Stomach (tissue), 9 donors: ENCODE results near the gene PARD3. TPM values are rescaled to one million over a fixed set of nuclear protein-coding genes. Genes with fewer than 3 reads are reported as not detected.

Source experiments
- DNase-seq, 2 donors: peaks; one replicate each; pipeline versions ENCODE4 v3.0.0 to v3.0.0-alpha.2; 2013 to 2019
- H3K27ac ChIP-seq, 5 donors: fragments of 200-600 bp in 4 of 5; sonication (generic) in 4 of 5; one replicate each; pipeline ENCODE4 v1.5.1; 2013 to 2019; ENCODE audit warnings: mild to moderate bottlenecking in 1 of 5, moderate library complexity in 1 of 5
- H3K27me3 ChIP-seq, 3 donors: fragments of 200-600 bp; sonication (generic); one replicate each; pipeline ENCODE4 v1.5.1; 2017 to 2019; ENCODE audit warnings: mixed run types in 1 of 3
- H3K36me3 ChIP-seq, 4 donors: fragments of 200-600 bp; sonication (generic); 1 replicate in 3 of 4; 2 replicates in 1 of 4; pipeline ENCODE4 v1.5.1; 2016 to 2019
- H3K4me1 ChIP-seq, 4 donors: fragments of 200-600 bp; sonication (generic); one replicate each; pipeline ENCODE4 v1.5.1; 2016 to 2019
- H3K4me3 ChIP-seq, 4 donors: fragments of 200-600 bp; sonication (generic) in 3 of 4; one replicate each; pipeline ENCODE4 v1.5.1; 2016 to 2019; ENCODE audit warnings: mild to moderate bottlenecking in 1 of 4
- H3K9me3 ChIP-seq, 4 donors: fragments of 200-600 bp; sonication (generic); one replicate each; pipeline ENCODE4 v1.5.1; 2016 to 2019
- CTCF ChIP-seq, 7 experiments: fragments of 450-650 bp in 4 of 7; fragments of 200-600 bp in 3 of 7; sonication (generic) in 3 of 7; IDR thresholded peaks; one replicate each; pipeline ENCODE4 v1.5.1; 2016 to 2019; ENCODE audit warnings: antibody characterized with exemption in 7 of 7, control low read depth in 2 of 7, mild to moderate bottlenecking in 1 of 7
- EP300 ChIP-seq: sonication (generic); formaldehyde crosslinking; IDR thresholded peaks from one replicate; pipeline ENCODE4 v1.6.1; 2017; ENCODE audit warnings: antibody characterized with exemption
- POLR2A ChIP-seq, 4 donors: fragments of 450-650 bp; IDR thresholded peaks; one replicate each; pipeline ENCODE4 v1.6.1; 2016; ENCODE audit warnings: antibody characterized with exemption in 4 of 4, control low read depth in 2 of 4, mild to moderate bottlenecking in 1 of 4, moderate library complexity in 1 of 4
- POLR2AphosphoS5 ChIP-seq, 3 donors: sonication (generic); formaldehyde crosslinking; IDR thresholded peaks; one replicate each; pipeline ENCODE4 v1.6.1; 2016; ENCODE audit warnings: antibody characterized with exemption in 3 of 3
- WGBS, 5 donors: extraction: QIAGEN DNeasy Blood & Tissue Kit in 3 of 5; methylation state at CpG; one replicate each; pipeline versions ENCODE4 v1.1.5 to v1.1.7; 2013 to 2018; 5-methylcytosine and 5-hydroxymethylcytosine counted together
- intact Hi-C: fragments of 100-400 bp; cut with DNase I; formaldehyde crosslinking; loops from one replicate; pipeline ENCODE4 v1.15.1; 2023; ENCODE audit warnings: low total_unique reads
- polyA plus RNA-seq, 3 donors: library from polyadenylated mRNA; stranded (reverse); fragments of 200-250 nt; gene quantifications; one replicate each; pipeline ENCODE4 v1.2.3, GENCODE V29; 2013
- total RNA-seq, 5 donors: library from RNA; depleted of rRNA; stranded (reverse); fragments of >200 nt; gene quantifications; one replicate each; pipeline versions ENCODE4 v1.1.0 to v1.2.3, GENCODE V29; 2014 to 2016
- donor health status: healthy with polysubstance abuse.
- donor health status: Bipolar disorder and iron deficiency.
- donor health status: healthy.

The PARD3 gene
- total and polyA plus RNA-seq, 8 donors: 13.7 to 118 (median 31.8) TPM

- TF ChIP-seq POLR2A (IDR thresholded peaks at IDR 0.05) (no peak), EP300 (no peak), POLR2AphosphoS5 (IDR thresholded peaks at IDR 0.05) (no peak), CTCF (IDR thresholded peaks at IDR 0.05) (no peak)
- Histone ChIP-seq H3K27me3 (no peaks in the 10 kb centered on the region), H3K9me3 (no peaks in the 10 kb centered on the region), H3K4me3 (no peak overlapping the region), H3K36me3 (peaks cover 0 to 15% (median 2%) of the 10 kb centered on the region in 4 donors), H3K27ac (no peak overlapping the region), H3K4me1 (peaks cover 4 to 23% (median 5%) of the 10 kb centered on the region in 4 donors)
- DNase-seq: no peak
- intact Hi-C loops: no loop called here
- 94 to 97% (median 96%) methylated on average over 5 of the region's 5 CpGs for WGBS, 5 donors
Observed at GRCh38 chr10:34314457-34314856, 500.6 kb downstream of the PARD3 start.

- no peaks in the 10 kb centered on the region for H3K9me3 ChIP-seq
- H3K4me3 ChIP-seq: no peak overlapping the region
- intact Hi-C loops: no loop called here
- TF ChIP-seq POLR2A (IDR thresholded peaks at IDR 0.05): no peak
- TF ChIP-seq CTCF (IDR thresholded peaks at IDR 0.05): no peak
- no peak for TF ChIP-seq EP300
- no peak for TF ChIP-seq POLR2AphosphoS5 (IDR thresholded peaks at IDR 0.05)
- peaks cover 0 to 17% (median 0%) of the 10 kb centered on the region in 4 donors for H3K4me1 ChIP-seq
- H3K36me3 ChIP-seq: peaks cover 0 to 15% (median 2%) of the 10 kb centered on the region in 4 donors
- H3K27ac ChIP-seq: no peak overlapping the region
- H3K27me3 ChIP-seq: no peaks in the 10 kb centered on the region
- no peak for DNase-seq
- 57 to 80% (median 58%) methylated on average over 3 of the region's 3 CpGs for WGBS, 5 donors
Observed at GRCh38 chr10:34313888-34314287, 501.2 kb downstream of the PARD3 start.

GRCh38 chr10:34313353-34313752 is 501.7 kb downstream of the PARD3 start:
- intact Hi-C loops: no loop called here
- H3K27ac ChIP-seq: no peak overlapping the region
- DNase-seq: no peak
- H3K36me3 ChIP-seq: peaks cover 0 to 15% (median 2%) of the 10 kb centered on the region in 4 donors
- H3K4me1 ChIP-seq: peaks cover 0 to 12% (median 0%) of the 10 kb centered on the region in 4 donors
- no peak for TF ChIP-seq CTCF (IDR thresholded peaks at IDR 0.05)
- TF ChIP-seq EP300: no peak
- TF ChIP-seq POLR2AphosphoS5 (IDR thresholded peaks at IDR 0.05): no peak
- TF ChIP-seq POLR2A (IDR thresholded peaks at IDR 0.05): no peak
- H3K27me3 ChIP-seq: no peaks in the 10 kb centered on the region
- 81 to 99% (median 92%) methylated on average over 1 of the region's 1 CpG for WGBS, 5 donors
- H3K4me3 ChIP-seq: no peak overlapping the region
- no peaks in the 10 kb centered on the region for H3K9me3 ChIP-seq

- WGBS, 5 donors: 88 to 94% (median 93%) methylated on average over 3 of the region's 3 CpGs
- Histone ChIP-seq H3K4me1 (peaks cover 0 to 12% (median 0%) of the 10 kb centered on the region in 4 donors), H3K27me3 (no peaks in the 10 kb centered on the region), H3K27ac (no peak overlapping the region), H3K36me3 (peaks cover 0 to 6% (median under 1%) of the 10 kb centered on the region in 4 donors), H3K9me3 (no peaks in the 10 kb centered on the region), H3K4me3 (no peak overlapping the region)
- DNase-seq: no peak
- intact Hi-C loops: no loop called here
- TF ChIP-seq CTCF (IDR thresholded peaks at IDR 0.05) (no peak), EP300 (no peak), POLR2AphosphoS5 (IDR thresholded peaks at IDR 0.05) (no peak), POLR2A (IDR thresholded peaks at IDR 0.05) (no peak)
Observed at GRCh38 chr10:34311679-34312078, 503.4 kb downstream of the PARD3 start.
